HG03280 (cell line): ENCODE data around the gene NPPC.
A peak's percentile ranks its signal among the peaks of the same experiment; 100 is the strongest.
"Not testable (repeated sequence)": the region's sequence is repeated elsewhere in the genome, so short reads cannot be mapped to it uniquely, and the experiment has no call there.

ENCODE experiments used
- ATAC-seq: cut with Tn5 transposase; IDR thresholded peaks from one replicate; pipeline ENCODE4 v1.9.1; 2021; ENCODE audit warnings: mild to moderate bottlenecking, moderate library complexity; ENCODE audit not compliant: unreplicated experiment

NPPC gene

DNA sequence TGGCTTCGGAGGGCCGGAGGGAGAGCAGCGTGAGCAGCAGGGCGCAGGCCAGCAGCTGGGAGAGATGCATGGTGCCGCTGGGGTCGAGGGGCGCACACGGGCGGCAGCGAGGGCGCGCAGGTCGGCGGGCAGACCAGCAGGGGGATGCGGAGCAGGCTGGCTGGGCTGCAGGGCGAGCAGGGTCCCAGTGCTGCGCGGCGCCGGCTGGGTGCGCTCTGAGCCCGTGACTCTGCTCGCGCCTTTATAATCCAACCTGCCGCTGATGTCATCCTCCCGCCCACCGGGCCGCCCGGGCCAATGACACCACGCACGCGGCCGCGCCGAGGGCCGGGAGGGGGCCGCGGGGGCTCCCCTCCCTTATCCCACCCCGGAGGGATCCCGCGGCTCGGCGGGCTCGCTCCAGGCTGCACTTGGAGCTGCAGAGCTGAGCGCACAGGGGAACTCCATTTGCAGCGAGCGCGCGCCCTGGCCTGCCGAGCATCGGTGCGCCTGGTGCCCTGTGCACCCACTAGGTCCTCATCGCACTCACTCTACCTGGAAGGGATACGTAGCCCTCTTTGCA, at the start of gene NPPC:
Gene NPPC (minus strand): TSS at position 217 of the 562 bp plus-strand sequence. CDS start 147 bp downstream, at position 70.
- ATAC-seq = peak; percentile 61

- ATAC-seq = no peak
Observed at GRCh38 chr2:231975001-231975400, 48.8 kb upstream of the NPPC start.

DNA sequence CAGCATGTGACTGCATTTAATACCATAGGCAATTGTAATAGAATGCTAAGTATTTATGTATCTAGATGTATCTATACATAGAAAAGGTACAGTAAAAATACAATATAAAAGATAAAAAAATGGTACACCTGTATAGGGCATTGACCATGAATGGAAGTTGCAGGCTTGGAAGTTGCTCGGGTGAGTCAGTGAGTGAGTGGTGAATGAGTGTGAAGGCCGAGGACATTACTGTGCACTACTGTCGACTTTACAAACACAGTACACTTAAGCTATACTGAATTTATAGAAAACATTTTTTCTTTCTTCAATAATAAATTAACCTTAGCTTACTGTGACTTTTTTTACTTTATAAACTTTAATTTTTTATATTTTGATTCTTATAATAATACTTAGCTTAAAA, 44.3 kb upstream of the NPPC start:
- no peak for ATAC-seq

- ATAC-seq = no peak
Observed at GRCh38 chr2:231968820-231969219, 42.6 kb upstream of the NPPC start.

DNA sequence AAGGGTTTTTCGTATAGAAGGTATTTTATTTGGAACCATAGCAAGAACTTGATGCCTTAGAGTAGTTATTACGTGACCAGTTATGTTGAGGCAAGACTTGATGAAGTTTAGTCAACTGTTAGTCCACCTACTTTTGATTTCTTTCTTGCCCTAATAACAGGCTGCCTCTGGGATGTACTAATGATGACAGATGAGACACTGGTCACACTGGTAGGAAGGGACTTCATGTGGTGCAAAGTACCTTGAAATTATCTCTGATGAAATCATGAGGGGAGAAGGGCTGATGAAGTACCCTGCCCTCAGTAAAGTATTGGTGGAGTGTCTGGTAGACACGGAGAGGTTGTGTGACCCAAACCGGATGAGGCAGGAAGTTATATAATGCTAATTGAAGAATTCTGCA, 40.7 kb upstream of the NPPC start:
- no peak for ATAC-seq

GRCh38 chr2:231965102-231965501, 38.9 kb upstream of the NPPC start:
- ATAC-seq = no peak

DNA sequence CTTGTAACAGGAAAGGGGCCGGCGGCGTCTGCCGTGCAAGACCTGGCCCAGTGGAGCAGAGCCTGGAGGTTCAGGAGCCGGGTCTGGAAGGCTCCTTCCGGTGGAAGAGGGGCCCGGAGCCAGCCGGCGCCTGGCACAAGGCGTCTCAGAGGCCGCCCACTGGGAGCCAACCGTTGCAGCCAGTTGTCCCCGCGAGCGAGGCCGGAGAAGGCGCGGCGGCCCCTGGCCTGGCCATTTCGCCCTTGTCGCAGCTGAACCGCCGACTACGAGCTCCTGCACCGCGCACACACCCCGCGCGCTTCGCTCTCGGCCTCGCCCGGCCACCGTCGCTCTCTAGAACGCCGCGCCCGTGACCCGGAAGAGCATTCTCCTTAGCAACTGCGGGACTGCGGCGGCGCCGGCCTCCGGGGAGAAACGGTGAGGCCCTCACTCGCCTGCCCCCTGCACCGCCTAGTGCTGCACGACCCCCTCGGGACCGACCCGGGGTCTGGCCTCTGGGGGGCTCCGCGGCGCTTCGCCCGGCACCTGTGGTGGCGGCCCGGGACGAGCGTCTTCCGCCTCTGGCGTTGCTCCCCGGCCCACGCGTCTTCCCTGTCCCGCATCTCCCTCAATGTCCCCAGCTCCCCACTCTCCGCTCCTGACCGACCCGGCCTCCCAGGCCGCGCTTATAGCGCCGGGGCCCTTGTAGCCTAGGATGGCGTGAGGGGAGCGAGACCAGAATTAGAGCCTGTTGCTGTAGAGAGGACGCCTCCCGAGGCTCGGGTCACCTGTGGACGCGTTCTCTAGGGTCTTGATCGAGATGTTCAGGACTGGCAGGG, 35.4 kb upstream of the NPPC start, which contains the start of gene DIS3L2:
Gene DIS3L2 (plus strand): TSS at position 365 of the 818 bp plus-strand sequence. CDS start 53,215 bp downstream, outside the sequence.
- ATAC-seq = peak; percentile 95

DNA sequence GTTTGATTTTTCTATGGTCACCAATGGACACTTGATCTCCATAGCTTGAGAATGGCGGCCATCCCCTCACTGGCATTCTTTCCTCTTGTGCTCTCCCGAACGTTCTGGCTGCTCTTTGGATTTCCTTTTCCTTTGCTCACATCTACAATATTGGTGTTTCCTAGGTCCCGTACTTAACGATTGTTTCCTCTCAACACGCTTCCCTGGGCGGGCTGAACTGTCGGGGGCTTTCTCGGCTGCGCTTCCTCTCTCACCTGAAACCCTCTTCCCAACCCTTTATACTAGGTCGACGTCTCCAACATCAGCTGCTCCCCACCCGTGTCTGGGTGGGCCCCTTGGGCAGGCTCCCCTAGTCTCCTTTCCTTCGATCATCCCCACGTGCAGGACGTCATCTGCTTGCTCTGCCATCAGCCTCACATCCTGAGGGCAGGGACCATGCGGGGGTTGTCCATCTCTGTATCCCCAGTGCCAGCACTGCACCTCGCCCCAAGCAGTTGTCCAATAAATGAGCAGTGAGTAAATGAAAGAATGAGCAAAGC, 34.7 kb upstream of the NPPC start:
- ATAC-seq = no peak

DNA sequence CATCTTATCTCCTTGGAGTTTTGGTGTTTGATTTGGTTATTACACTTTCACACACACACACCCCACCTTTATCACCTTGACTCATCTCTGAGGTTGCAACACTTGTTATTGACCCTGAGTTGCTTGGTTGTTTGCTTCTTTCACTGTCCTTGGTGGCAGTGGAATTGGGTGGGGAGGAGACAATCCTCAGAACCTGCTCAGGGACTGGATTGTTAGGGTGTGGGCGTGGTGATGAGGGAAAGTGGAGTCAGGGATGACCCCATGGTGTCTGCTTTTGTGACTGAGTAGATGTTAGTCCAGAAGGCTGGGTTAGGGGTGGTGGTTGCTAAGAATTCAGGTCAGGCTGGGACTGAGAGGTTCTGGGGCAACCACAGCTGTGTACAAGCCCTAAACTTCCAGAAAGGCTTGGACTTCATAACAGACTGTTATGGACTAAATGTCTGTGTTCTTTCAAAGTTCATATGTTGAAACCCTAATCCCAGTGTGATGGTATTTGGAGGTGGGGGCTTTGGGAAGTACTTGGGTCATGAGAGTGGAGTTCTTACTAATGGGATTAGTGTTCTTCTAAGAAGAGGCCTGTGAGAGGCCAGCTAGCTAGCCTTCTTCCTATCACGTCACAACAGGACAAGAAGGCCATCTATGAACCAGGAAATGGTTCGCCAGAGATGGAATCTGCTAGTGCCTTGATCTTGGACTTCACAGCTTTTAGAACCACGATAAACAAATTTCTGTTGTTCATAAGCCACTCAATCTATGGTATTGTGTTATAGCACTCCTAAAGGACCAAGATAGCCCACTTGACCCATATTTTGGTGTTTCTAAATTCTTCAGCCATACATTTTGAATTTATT, 31.9 kb upstream of the NPPC start:
- ATAC-seq = no peak

DNA sequence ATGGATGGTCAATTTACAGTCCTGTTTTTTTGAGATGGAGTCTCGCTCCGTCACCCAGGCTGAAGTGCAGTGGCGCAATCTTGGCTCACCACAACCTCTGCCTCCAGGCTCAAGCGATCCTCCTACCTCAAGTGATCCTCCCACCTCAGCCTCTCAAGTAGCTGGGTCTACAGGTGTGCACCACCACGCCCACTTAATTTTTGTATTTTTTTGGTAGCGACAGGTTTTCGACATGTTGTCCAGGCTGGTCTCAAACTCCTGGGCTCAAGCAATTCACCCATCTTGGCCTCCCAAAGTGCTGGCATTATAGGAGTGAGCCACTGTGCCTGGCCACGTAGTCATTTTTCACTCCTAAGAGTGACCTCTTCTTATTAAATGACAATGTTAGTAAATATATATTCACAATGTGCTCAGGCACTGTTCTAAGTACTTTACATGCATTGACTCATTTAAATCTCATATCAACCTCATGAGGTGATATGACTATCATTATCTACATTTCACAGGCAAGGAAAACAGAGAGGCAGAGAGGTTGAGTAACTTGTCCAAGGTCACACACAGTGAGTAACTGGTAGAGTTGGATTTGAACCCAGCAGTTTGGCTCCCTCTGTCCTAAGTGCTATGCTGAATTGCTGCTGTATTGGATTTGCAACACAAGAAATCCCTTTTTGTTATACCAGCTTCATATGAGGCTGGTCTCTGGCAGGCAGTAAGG, 29.7 kb upstream of the NPPC start:
- no peak for ATAC-seq

- ATAC-seq = no peak
Observed at GRCh38 chr2:231951452-231952035, 25.3 kb upstream of the NPPC start.

DNA sequence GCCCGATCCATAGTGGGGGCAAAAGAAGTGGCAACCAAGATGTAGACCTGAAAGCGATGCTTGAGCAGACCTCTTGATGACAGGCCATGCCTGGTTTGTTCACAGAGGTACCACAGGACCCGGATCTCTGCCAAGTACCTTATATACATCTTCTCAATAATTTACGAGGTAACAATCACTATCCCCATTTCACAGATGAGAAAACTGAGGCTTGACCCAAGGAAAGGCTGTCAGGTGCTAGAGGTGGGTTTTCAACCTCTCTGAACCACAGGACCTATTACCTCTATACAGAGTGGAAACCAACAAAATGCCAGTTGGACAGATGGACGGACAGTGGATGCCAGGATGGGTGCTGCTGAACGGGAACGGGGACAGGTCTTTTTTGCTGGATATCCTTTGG, 21.5 kb upstream of the NPPC start:
- no peak for ATAC-seq

- ATAC-seq = not testable (repeated sequence)
Observed at GRCh38 chr2:231947112-231947511, 20.9 kb upstream of the NPPC start.

DNA sequence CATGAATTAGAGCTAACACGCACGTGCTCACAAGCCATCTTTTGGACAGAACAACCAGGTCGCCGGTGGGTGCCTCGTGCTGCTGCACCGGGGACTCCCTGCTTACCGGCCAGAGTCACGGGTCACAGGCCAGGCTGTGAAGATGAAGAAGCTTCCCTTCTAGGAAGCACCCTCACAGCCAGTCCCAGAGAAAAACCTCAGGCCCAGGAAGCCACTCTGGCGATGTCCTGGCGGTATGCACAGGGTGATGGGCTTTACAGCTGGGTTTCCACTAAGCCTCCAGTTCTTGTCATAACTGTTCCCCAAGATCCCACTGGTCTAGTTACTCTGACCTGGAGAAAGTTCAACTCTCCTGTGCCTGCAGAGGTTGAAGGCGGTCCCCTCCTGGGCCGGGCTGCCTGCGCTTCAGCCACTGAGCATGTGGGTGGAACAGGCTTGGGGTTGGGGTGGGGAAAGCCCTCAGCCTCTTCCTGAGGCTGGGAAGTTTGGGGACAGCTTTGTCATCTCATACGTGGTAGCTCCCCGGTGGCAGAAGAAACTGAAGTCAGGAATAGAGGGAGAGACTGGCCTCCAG, 20.1 kb upstream of the NPPC start:
- no peak for ATAC-seq

- no peak for ATAC-seq
Observed at GRCh38 chr2:231942180-231942579, 16.0 kb upstream of the NPPC start.

DNA sequence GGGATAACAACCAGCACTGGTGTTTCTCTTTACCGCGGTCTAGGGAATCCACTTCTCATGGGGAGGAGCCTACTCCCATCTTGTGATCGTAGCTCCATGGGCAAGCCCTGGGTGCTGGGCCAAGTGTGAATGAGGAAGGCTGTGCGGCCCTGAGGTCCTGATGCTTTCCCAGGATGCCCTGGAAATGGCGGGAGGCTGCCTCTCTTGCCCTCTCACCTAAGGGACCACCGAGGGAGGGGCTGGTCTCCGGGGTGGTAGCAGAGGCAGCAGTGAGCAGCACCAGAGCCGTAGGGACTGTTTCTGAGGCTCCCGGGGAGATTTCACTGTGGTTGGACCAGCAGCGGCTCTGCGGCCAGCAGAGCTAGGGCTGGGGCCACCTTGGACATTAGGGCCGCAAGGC, 15.5 kb upstream of the NPPC start:
- no peak for ATAC-seq

DNA sequence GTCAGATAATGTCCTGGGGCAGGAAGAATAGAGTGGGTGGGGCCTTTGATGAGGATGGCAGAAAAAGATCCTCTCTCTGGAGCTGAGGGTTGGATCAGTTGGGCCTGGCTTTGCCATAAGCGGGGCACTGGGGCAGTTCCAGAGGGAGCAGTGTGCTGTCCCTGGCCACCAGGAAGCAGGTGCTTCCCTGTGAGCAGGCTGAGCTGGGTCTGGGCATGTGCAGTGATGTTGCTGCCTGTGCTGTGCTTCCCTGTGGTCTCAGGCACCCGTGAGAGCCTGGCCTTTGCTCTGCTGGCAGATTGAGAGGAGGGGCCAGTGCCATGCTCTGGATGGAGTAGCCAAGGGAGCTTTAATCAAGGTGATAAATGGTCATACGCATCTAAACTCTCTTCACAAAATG, 14.6 kb upstream of the NPPC start:
- ATAC-seq = no peak

GRCh38 chr2:231939022-231939421, 12.8 kb upstream of the NPPC start:
- no peak for ATAC-seq

- no peak for ATAC-seq
Observed at GRCh38 chr2:231937057-231937456, 10.9 kb upstream of the NPPC start.

- no peak for ATAC-seq
Observed at GRCh38 chr2:231936491-231936890, 10.3 kb upstream of the NPPC start.
